GM06990 (cell line): Measurements from ENCODE around the gene LCOR.

Experiments
- DNase-seq: peaks from one replicate; pipeline ENCODE4 v3.0.0-alpha.2; 2011; ENCODE audit not compliant: insufficient read length; ENCODE audit errors: extremely low read depth
- H3K27me3 ChIP-seq: replicated peaks from 2 replicates; pipeline ENCODE4 v1.6.0; 2011; ENCODE audit warnings: low read length; ENCODE audit not compliant: control insufficient read depth, insufficient read depth
- H3K36me3 ChIP-seq: 2 replicates; pipeline ENCODE4 v1.5.1; 2011; ENCODE audit warnings: low read length; ENCODE audit not compliant: control insufficient read depth, insufficient read depth
- H3K4me3 ChIP-seq: replicated peaks from 2 replicates; pipeline ENCODE4 v1.5.1; 2011; ENCODE audit warnings: low read depth, mild to moderate bottlenecking, control low read depth, low read length
- TF ChIP-seq, protein P1 (sequence below): IDR thresholded peaks from 2 replicates; pipeline ENCODE4 v1.5.1; 2011; ENCODE audit warnings: low read length, control low read depth, mild to moderate bottlenecking, inconsistent platforms; ENCODE audit not compliant: insufficient read depth, poor library complexity, severe bottlenecking

The LCOR gene

DNA sequence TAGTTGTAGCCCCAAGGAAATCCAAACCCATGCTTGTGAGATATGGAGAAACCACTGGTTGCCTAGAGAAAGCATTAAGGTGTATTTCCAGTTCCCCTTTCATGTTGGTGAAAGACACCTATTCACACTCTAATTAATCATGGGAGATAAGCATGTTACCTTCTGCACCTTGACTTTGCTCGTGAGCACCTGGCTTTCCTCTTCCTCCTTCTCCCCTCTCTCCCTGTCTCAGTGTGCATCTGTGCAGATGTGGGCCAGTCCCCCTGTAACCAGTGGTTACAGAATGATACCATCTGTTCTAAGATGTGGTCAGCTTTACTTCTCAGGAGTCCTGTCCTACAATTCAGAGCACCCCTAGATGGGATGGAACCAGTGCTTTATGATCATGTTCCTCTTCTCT lies 160.6 kb downstream of the LCOR start:
- Histone ChIP-seq H3K4me3 (no peak overlapping the region), H3K36me3 (no peaks in the 10 kb centered on the region), H3K27me3 (no peaks in the 10 kb centered on the region)
- no peak for DNase-seq
- TF ChIP-seq, protein P1, sequence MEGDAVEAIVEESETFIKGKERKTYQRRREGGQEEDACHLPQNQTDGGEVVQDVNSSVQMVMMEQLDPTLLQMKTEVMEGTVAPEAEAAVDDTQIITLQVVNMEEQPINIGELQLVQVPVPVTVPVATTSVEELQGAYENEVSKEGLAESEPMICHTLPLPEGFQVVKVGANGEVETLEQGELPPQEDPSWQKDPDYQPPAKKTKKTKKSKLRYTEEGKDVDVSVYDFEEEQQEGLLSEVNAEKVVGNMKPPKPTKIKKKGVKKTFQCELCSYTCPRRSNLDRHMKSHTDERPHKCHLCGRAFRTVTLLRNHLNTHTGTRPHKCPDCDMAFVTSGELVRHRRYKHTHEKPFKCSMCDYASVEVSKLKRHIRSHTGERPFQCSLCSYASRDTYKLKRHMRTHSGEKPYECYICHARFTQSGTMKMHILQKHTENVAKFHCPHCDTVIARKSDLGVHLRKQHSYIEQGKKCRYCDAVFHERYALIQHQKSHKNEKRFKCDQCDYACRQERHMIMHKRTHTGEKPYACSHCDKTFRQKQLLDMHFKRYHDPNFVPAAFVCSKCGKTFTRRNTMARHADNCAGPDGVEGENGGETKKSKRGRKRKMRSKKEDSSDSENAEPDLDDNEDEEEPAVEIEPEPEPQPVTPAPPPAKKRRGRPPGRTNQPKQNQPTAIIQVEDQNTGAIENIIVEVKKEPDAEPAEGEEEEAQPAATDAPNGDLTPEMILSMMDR: no peak

DNA sequence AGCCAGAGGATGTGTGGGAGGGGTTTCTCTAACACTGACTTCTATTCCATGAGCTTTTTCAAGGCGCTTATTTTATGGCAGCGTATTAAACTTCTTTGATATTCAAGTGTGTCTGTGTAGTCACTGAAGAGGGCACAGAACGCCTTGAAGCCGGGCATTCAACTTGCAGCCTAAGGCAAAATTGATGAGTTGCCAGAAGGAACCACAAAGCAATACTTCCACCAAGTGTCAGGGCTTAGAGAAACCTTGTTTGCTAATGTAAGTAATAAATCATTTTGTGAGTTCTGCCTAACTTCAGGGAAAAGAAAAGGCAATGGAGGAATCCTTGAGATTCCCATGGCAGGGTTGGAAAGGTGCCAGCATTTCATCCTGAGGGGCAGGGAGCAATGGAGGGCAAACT lies 163.8 kb downstream of the LCOR start:
- DNase-seq: no peak
- H3K4me3 ChIP-seq: no peak overlapping the region
- TF ChIP-seq, protein P1: no peak
- no peaks in the 10 kb centered on the region for H3K36me3 ChIP-seq
- no peaks in the 10 kb centered on the region for H3K27me3 ChIP-seq

DNA sequence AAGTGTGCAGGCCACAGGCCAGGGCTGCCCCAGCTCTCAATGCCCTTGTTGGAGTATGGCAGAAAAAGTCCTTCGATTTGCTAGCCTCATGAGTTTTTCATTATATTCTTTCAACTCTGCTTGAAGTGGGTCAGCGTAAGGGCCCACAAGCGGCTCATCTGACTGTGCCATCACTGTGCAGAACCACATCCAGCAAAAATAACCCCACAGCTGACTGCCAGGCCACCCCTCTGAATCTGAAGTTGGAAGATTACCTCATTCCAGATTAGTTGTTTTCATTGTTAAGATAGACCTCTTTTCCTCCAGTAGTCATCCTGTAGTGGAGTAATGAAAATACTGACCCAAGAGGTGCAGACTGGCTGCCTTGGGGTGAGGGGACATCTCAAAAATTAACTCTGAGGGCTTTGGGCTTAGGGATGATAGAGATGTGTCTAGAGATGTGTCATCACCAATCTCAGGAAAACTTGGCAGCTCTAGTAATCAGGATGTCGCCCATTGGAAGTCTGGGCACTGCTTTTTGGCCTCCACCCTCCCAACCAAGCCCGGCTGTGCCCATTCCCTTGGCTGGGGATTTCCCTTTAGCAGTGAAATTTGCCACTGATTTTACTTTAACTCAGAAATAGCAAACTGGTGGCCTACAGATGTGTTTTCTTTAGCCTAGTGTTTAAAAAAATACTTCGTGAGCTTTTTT lies 164.3 kb downstream of the LCOR start:
- no peaks in the 10 kb centered on the region for H3K36me3 ChIP-seq
- TF ChIP-seq, protein P1: no peak
- no peak for DNase-seq
- H3K4me3 ChIP-seq: no peak overlapping the region
- H3K27me3 ChIP-seq: no peaks in the 10 kb centered on the region

DNA sequence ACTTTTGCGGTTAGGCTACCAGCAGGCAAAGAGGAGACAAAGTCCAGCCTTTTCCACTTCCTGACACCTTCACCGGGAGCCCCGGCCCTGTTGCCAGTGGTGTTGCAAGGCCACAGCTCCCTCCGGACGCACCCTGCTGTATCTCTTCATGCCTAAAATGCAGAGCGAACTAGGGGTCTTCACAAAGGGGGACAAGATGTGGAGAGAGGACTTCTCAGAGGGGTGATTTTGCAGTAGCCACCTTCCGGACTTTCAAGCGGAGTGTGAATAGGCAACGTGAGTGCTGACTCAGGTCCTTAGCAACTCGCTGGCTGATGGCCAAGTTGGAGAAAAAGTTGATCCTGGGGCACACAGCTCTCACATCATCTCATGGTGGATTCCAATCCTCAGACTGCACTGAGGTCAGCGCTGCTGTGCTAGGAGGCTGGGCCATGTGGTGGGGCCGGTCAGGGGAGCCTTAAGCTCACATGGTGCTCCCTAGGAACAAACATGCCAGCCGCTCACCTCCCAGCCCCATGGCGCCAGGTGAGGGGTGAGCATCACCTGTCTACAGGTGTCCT lies 166.3 kb downstream of the LCOR start:
- TF ChIP-seq, protein P1: no peak
- Histone ChIP-seq H3K4me3 (no peak overlapping the region), H3K27me3 (no peaks in the 10 kb centered on the region), H3K36me3 (no peaks in the 10 kb centered on the region)
- DNase-seq: no peak

DNA sequence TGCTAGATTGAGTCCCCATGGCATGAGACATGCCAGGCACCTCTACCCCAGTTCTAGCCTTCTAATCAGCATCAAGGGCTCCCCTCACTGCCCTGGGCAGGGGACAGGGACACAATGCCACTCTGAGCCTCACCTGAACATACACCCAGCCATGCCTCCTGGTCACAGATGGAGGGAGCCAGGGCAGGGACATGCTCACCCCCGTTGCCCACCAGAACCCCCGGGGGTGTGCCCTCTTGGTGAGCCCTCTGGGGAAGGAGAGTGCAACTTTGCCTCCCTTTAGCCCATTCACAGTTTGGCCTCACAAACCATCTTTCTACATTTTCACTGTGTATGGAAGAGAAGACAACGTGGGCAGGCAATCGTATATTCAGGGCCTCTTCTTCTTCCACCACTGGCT lies 167.2 kb downstream of the LCOR start:
- Histone ChIP-seq H3K36me3 (no peaks in the 10 kb centered on the region), H3K4me3 (no peak overlapping the region), H3K27me3 (no peaks in the 10 kb centered on the region)
- TF ChIP-seq, protein P1: no peak
- no peak for DNase-seq
